ENCODE results near the gene INAFM1.

Gene INAFM1

DNA sequence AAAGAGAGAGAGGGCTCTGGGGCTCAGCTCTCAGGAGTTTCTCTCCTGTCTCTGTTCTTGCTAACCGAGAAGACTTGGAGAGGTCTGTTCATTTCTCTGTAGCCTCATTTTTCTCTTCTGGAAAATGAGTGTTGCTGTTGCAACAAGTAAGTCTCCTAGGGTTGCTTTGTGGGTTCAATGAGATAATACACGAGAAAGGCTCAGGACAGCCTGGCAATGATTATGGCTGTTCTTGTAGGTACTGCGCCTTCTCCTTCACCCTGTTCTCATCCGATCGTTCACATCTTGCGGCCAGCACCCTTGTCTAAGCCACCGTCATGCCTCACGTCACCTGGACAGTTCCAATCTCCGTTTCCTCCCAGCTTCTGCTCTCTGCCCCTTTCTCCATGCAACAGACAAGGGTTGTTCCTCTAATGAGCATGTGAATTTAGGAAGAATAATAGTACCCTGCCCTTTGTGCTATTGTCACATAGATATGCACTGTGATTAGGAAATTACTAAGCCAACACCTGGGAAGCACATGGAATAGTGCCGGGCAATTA lies 39.1 kb downstream of the INAFM1 start:
- DNase-seq: peak; percentile 27

- peak; percentile 89 for DNase-seq
Measured at GRCh38 chr19:47315125-47315821, 40.6 kb downstream of the INAFM1 start.

- no peak for DNase-seq
Measured at GRCh38 chr19:47316513-47316912, 41.8 kb downstream of the INAFM1 start.

GRCh38 chr19:47319923-47320871 lies 45.5 kb downstream of the INAFM1 start:
- no peak for DNase-seq

DNA sequence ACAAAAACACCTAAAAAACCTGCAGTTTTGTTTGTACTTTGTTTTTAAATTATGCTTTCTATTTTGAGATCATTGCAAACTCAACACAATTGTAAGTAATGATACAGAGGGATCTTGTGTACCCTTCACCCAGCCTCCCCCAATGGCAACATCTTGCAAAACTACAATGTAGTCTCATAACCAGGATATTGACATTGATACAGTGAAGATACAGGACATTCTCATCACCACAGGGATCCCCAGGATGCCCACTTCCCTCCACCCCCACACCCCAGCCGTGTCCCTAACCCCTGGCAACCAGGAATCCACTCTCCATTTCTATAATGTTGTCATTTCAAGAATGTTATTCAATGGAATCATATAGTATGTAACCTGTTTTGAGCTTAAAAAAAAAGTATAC lies 46.9 kb downstream of the INAFM1 start:
- no peak for DNase-seq

DNA sequence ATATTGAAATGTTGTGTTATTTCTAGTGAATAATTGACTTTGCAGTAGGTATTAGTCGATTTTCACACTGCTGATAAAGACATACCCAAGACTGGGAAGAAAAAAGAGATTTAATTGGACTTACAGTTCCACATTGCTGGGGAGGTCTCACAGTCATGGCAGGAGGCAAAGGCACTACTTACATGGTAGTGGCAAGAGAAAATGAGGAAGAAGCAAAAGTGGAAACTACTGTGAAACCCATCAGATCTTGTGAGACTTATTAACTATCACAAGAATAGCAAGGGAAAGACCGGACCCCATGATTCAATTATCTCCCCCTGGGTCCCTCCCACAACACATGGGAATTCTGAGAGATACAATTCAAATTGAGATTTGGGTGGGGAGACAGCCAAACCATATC lies 47.4 kb downstream of the INAFM1 start:
- DNase-seq: no peak

GRCh38 chr19:47323409-47323808 lies 48.7 kb downstream of the INAFM1 start:
- no peak for DNase-seq

GRCh38 chr19:47323872-47324271 lies 49.2 kb downstream of the INAFM1 start:
- DNase-seq: no peak

DNA sequence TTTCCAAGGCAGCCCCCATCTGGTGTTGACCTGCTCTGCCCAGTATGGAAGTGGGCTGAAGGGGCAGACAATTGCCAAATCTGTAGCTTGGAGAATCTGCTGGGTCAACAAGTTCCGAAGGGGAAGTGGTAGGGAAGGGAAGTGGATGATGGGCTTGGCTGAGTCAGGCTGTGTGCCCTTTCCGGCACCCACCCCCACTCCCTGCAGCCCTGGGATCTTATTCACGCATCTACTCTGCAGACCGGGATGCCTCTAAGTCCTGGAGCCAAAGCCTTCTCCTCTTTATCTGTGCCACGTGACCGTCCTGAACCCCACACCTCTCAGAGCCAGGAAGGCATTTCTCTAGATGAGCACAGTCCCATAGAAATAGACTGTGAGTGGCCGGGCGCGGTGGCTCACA lies 49.8 kb downstream of the INAFM1 start:
- DNase-seq: no peak
